Sigmoid colon (tissue), 7 donors: Measurements from ENCODE around the gene GALK1. TPM values are rescaled to one million over a fixed set of nuclear protein-coding genes. Genes with fewer than 3 reads are reported as not detected.

Experiments used
- DNase-seq: peaks from one replicate; pipeline ENCODE4 v3.0.0-alpha.2; 2019
- H3K27ac ChIP-seq, 4 donors: fragments of 200-600 bp; sonication (generic); one replicate each; pipeline ENCODE4 v1.5.1; 2016 to 2019; ENCODE audit warnings: mild to moderate bottlenecking in 1 of 4
- H3K27me3 ChIP-seq, 3 donors: fragments of 200-600 bp; sonication (generic); one replicate each; pipeline ENCODE4 v1.5.1; 2019; ENCODE audit warnings: mild to moderate bottlenecking in 1 of 3
- H3K36me3 ChIP-seq, 4 donors: fragments of 200-600 bp; sonication (generic); one replicate each; pipeline ENCODE4 v1.5.1; 2016 to 2019
- H3K4me1 ChIP-seq, 4 donors: fragments of 200-600 bp; sonication (generic); one replicate each; pipeline ENCODE4 v1.5.1; 2017 to 2019
- H3K4me3 ChIP-seq, 4 donors: fragments of 200-600 bp; sonication (generic); one replicate each; pipeline ENCODE4 v1.5.1; 2017 to 2019; ENCODE audit warnings: mild to moderate bottlenecking in 2 of 4, moderate library complexity in 1 of 4
- H3K9me3 ChIP-seq, 4 donors: fragments of 200-600 bp in 3 of 4; sonication (generic) in 3 of 4; one replicate each; pipeline versions ENCODE4 v1.5.1 to v1.6.1; 2013 to 2019
- CTCF ChIP-seq, 4 experiments: fragments of 450-650 bp in 3 of 4; fragments of 200-600 bp in 1 of 4; IDR thresholded peaks; one replicate each; pipeline ENCODE4 v1.5.1; 2016 to 2019; ENCODE audit warnings: antibody characterized with exemption in 4 of 4, mild to moderate bottlenecking in 3 of 4, moderate library complexity in 2 of 4
- EP300 ChIP-seq, 4 donors: sonication (generic); formaldehyde crosslinking; IDR thresholded peaks; one replicate each; pipeline ENCODE4 v1.6.1; 2017; ENCODE audit warnings: antibody characterized with exemption in 4 of 4
- POLR2A ChIP-seq, 2 donors: fragments of 450-650 bp; IDR thresholded peaks; one replicate each; pipeline ENCODE4 v1.6.1; 2016; ENCODE audit warnings: antibody characterized with exemption in 2 of 2, mild to moderate bottlenecking in 2 of 2, moderate library complexity in 2 of 2
- POLR2AphosphoS5 ChIP-seq, 4 donors: sonication (generic); formaldehyde crosslinking; IDR thresholded peaks; one replicate each; pipeline ENCODE4 v1.6.1; 2017; ENCODE audit warnings: antibody characterized with exemption in 4 of 4
- WGBS, 2 donors: extraction: QIAGEN DNeasy Blood & Tissue Kit; methylation state at CpG; one replicate each; pipeline ENCODE4 v1.1.7; 2013; 5-methylcytosine and 5-hydroxymethylcytosine counted together
- intact Hi-C: fragments of 100-400 bp; cut with DNase I; formaldehyde crosslinking; loops from one replicate; pipeline ENCODE4 v1.15.1; 2023
- polyA plus RNA-seq, 3 donors: library from polyadenylated mRNA; stranded (reverse); fragments of 200-250 nt; gene quantifications; one replicate each; pipeline ENCODE4 v1.2.3, GENCODE V29; 2013
- total RNA-seq, 4 donors: library from RNA; depleted of rRNA; stranded (reverse); fragments of >200 nt; gene quantifications; one replicate each; pipeline ENCODE4 v1.1.0, GENCODE V29; 2016
- donor health status: healthy with polysubstance abuse.
- donor health status: Bipolar disorder and iron deficiency.
- donor health status: healthy.

Gene GALK1
- total and polyA plus RNA-seq, 7 donors = 14.3 to 28.2 (median 19.4) TPM

GRCh38 chr17:75727391-75727790 is 37.6 kb downstream of the GALK1 start:
- Histone ChIP-seq H3K36me3 (no peaks in the 10 kb centered on the region), H3K4me1 (no peaks in the 10 kb centered on the region), H3K27me3 (peaks cover 0 to 30% (median 19%) of the 10 kb centered on the region in 3 donors), H3K9me3 (no peaks in the 10 kb centered on the region), H3K27ac (no peak overlapping the region), H3K4me3 (no peak overlapping the region)
- TF ChIP-seq POLR2A (IDR thresholded peaks at IDR 0.05) (no peak), EP300 (IDR thresholded peaks at IDR 0.05) (no peak), CTCF (IDR thresholded peaks at IDR 0.05) (no peak), POLR2AphosphoS5 (IDR thresholded peaks at IDR 0.05) (no peak)
- WGBS, 2 donors = 92 to 94% methylated on average over 18 of the region's 18 CpGs
- intact Hi-C loops = no loop called here
- DNase-seq = no peak

DNA sequence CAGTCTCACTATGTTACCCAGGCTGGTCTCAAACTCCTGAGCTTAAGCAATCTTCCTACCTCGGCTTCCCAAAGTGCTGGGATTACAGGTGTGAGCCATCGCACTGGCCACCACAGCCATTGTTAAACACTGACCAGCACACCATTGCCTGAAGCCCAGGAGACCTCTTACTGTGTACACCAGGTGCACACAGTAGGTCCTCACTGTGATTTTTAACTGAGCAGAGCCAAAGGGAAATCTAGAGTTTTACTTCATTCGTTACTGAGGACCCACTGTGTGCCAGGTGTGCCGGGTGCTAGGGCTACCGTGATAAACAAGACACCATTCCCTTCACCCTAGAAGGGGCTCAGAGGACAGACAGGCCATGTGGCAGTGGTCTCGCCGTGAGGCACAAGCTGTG is 39.5 kb downstream of the GALK1 start:
- 90 to 94% methylated on average over 7 of the region's 7 CpGs for WGBS, 2 donors

GRCh38 chr17:75724016-75725003 is 40.7 kb downstream of the GALK1 start:
- H3K4me3 ChIP-seq = no peak overlapping the region
- peaks cover 0 to 14% (median 12%) of the 10 kb centered on the region in 4 donors for H3K4me1 ChIP-seq
- H3K27me3 ChIP-seq = peaks cover 13 to 58% (median 36%) of the 10 kb centered on the region in 3 donors
- 47 to 75% methylated on average over 23 of the region's 23 CpGs for WGBS, 2 donors
- intact Hi-C loops = no loop called here
- no peaks in the 10 kb centered on the region for H3K9me3 ChIP-seq
- H3K27ac ChIP-seq = peak overlapping the region in 3 of 4 donors; percentile 66 to 80 (median 67)
- DNase-seq = no peak
- H3K36me3 ChIP-seq = no peaks in the 10 kb centered on the region
- TF ChIP-seq POLR2A (IDR thresholded peaks at IDR 0.05) = no peak
- TF ChIP-seq EP300 (IDR thresholded peaks at IDR 0.05) = no peak
- no peak for TF ChIP-seq CTCF (IDR thresholded peaks at IDR 0.05)
- no peak for TF ChIP-seq POLR2AphosphoS5 (IDR thresholded peaks at IDR 0.05)

More for the DNA sequence above, 39.5 kb downstream of the GALK1 start:
- intact Hi-C loops = no loop called here
- no peak for DNase-seq
- peaks cover 0 to 14% (median 12%) of the 10 kb centered on the region in 4 donors for H3K4me1 ChIP-seq
- H3K27me3 ChIP-seq = peaks cover 13 to 49% (median 36%) of the 10 kb centered on the region in 3 donors
- TF ChIP-seq CTCF (IDR thresholded peaks at IDR 0.05) (no peak), EP300 (IDR thresholded peaks at IDR 0.05) (no peak), POLR2AphosphoS5 (IDR thresholded peaks at IDR 0.05) (no peak), POLR2A (IDR thresholded peaks at IDR 0.05) (no peak)
- H3K36me3 ChIP-seq = no peaks in the 10 kb centered on the region
- no peak overlapping the region for H3K27ac ChIP-seq
- H3K4me3 ChIP-seq = no peak overlapping the region
- H3K9me3 ChIP-seq = no peaks in the 10 kb centered on the region

DNA sequence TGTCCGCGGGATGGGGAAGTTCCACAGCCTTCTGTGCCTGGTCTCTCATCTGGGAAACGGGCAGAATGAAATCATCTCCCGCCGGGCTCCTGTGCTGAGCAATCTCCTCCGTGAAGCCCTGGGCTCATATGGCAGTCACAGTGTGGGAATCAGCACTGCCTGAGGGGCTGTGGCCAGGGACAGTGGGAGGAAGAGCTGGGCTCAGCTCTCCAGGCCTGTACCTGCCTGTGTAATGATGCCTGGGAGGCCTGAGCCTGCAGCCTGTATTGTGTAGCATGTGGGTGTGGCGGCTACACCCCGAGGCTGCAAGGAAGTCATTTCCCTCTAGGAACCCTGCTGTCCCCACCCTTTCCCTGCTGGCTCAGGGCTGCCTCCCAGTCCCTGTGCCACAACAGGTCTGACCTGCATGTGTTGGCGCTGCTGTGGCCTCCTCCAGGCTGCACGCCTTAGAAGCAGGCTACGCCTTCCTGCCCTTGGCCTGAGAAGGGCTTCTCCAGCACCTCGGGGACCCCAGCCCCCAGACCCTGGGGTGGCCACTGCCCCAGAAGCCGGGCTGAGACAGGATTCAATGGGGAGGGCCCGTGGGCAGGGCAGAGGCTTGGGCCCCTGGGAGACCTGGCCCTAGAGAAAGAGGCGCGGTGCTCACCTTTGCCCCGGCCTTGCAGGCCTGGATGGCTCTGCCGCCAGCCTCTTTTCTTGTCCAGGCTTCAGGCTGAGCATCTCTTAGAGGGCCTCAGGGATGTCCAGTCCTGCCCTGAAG is 41.6 kb downstream of the GALK1 start:
- Histone ChIP-seq H3K4me1 (peaks cover 0 to 14% (median 12%) of the 10 kb centered on the region in 4 donors), H3K9me3 (no peaks in the 10 kb centered on the region), H3K4me3 (peak overlapping the region in 3 of 4 donors; percentile 42 to 53 (median 48)), H3K36me3 (no peaks in the 10 kb centered on the region), H3K27me3 (peaks cover 13 to 59% (median 36%) of the 10 kb centered on the region in 3 donors), H3K27ac (peak overlapping the region; percentile 66 to 80 (median 70))
- WGBS, 2 donors = 13 to 60% methylated on average over 18 of the region's 18 CpGs
- intact Hi-C loops = no loop called here
- DNase-seq = no peak
- no peak for TF ChIP-seq CTCF (IDR thresholded peaks at IDR 0.05)
- TF ChIP-seq POLR2A (IDR thresholded peaks at IDR 0.05) = peak in 1 of 2 donors; percentile 84
- peak in 2 of 4 donors; percentile 16 to 61 for TF ChIP-seq POLR2AphosphoS5 (IDR thresholded peaks at IDR 0.05)
- TF ChIP-seq EP300 (IDR thresholded peaks at IDR 0.05) = no peak
